Fibroblast of lung (primary cell): ENCODE measurements around the gene SEPTIN5.

Source experiments
- CTCF ChIP-seq, 2 donors: IDR thresholded peaks in 1 of 2; conservative IDR thresholded peaks in 1 of 2; 1 replicate in 1 of 2; 2 replicates in 1 of 2; pipeline ENCODE4 v1.5.1; 2011 to 2012; ENCODE audit warnings: low read length in 2 of 2, control low read depth in 1 of 2, inconsistent platforms in 1 of 2, low read depth in 1 of 2, mild to moderate bottlenecking in 1 of 2
- EZH2 ChIP-seq: IDR thresholded peaks from 2 replicates; pipeline ENCODE4 v1.5.1; 2012; ENCODE audit warnings: low read length, control low read depth, mild to moderate bottlenecking; ENCODE audit errors: missing control alignments

GRCh38 chr22:19705181-19705934 is 8.9 kb upstream of the SEPTIN5 start:
- TF ChIP-seq CTCF (conservative IDR thresholded peaks at IDR 0.05 in 1 of 2, IDR thresholded peaks at IDR 0.05 in 1 of 2; ENCODE audit: low read depth in 1 of 2, low read length in 2 of 2) (no peak), EZH2 (no peak)
